Keratinocyte (primary cell): ENCODE data around the gene DBF4B. TPM values are rescaled to one million over a fixed set of nuclear protein-coding genes. Genes with fewer than 3 reads are reported as not detected.

Experiments used
- DNase-seq: peaks from one replicate; pipeline ENCODE4 v3.0.0-alpha.2; 2011; ENCODE audit warnings: low read depth, missing footprints, low spot score
- FAIRE-seq: peaks from 2 replicates; lab custom pipeline; 2011; peaks lifted over from hg19 to GRCh38; lab: Jason Lieb, UNC
- H2AFZ ChIP-seq: 2 replicates; pipeline ENCODE4 v1.6.0; 2012; ENCODE audit warnings: low read length, control low read depth, inconsistent platforms; ENCODE audit not compliant: control insufficient read depth
- H3K27ac ChIP-seq: 2 replicates; pipeline ENCODE4 v1.5.1; 2011; ENCODE audit warnings: low read length; ENCODE audit not compliant: control insufficient read depth, insufficient read depth
- H3K27me3 ChIP-seq: 3 replicates; pipeline ENCODE4 v1.6.0; 2011; ENCODE audit warnings: low read length; ENCODE audit not compliant: control insufficient read depth, insufficient read depth; ENCODE audit errors: extremely low read depth
- H3K36me3 ChIP-seq, 2 experiments: 2 replicates in 1 of 2; 3 replicates in 1 of 2; pipeline ENCODE4 v1.5.1; 2011; ENCODE audit warnings: low read length in 2 of 2, mild to moderate bottlenecking in 1 of 2; ENCODE audit not compliant: control insufficient read depth in 2 of 2, insufficient read depth in 2 of 2; ENCODE audit errors: extremely low read depth in 1 of 2
- H3K4me1 ChIP-seq: 3 replicates; pipeline ENCODE4 v1.5.1; 2011; ENCODE audit warnings: low read length; ENCODE audit not compliant: control insufficient read depth, insufficient read depth; ENCODE audit errors: extremely low read depth
- H3K4me2 ChIP-seq: 3 replicates; pipeline ENCODE4 v1.6.0; 2011; ENCODE audit warnings: low read depth, low read length; ENCODE audit not compliant: control insufficient read depth, insufficient read depth; ENCODE audit errors: extremely low read depth
- H3K4me3 ChIP-seq, 3 experiments: fragments of 200-600 bp in 1 of 3; sonication (generic) in 1 of 3; 2 replicates in 2 of 3; 3 replicates in 1 of 3; pipeline ENCODE4 v1.5.1; 2011 to 2016; ENCODE audit warnings: low read length in 3 of 3, mild to moderate bottlenecking in 3 of 3, control low read depth in 2 of 3, inconsistent platforms in 1 of 3, low read depth in 1 of 3, mixed read lengths in 1 of 3, mixed run types in 1 of 3, moderate library complexity in 1 of 3; ENCODE audit not compliant: control insufficient read depth in 2 of 3, insufficient read depth in 2 of 3; ENCODE audit errors: extremely low read depth in 1 of 3
- H3K79me2 ChIP-seq: 2 replicates; pipeline ENCODE4 v1.6.0; 2012; ENCODE audit warnings: low read length; ENCODE audit not compliant: control insufficient read depth, insufficient read depth
- H3K9ac ChIP-seq: 3 replicates; pipeline ENCODE4 v1.6.0; 2011; ENCODE audit warnings: low read length; ENCODE audit not compliant: control insufficient read depth, insufficient read depth; ENCODE audit errors: extremely low read depth
- H3K9me1 ChIP-seq: 3 replicates; pipeline ENCODE4 v1.6.0; 2011; ENCODE audit warnings: low read length; ENCODE audit not compliant: control insufficient read depth, insufficient read depth; ENCODE audit errors: extremely low read depth
- H3K9me3 ChIP-seq: 2 replicates; pipeline ENCODE4 v1.5.1; 2012; ENCODE audit warnings: low read depth, low read length; ENCODE audit not compliant: control insufficient read depth
- H4K20me1 ChIP-seq: 3 replicates; pipeline ENCODE4 v1.6.0; 2011; ENCODE audit warnings: low read length; ENCODE audit not compliant: control insufficient read depth, insufficient read depth; ENCODE audit errors: extremely low read depth
- CTCF ChIP-seq, 3 experiments: IDR thresholded peaks in 1 of 3; conservative IDR thresholded peaks in 1 of 3; optimal IDR thresholded peaks in 1 of 3; 2 replicates in 2 of 3; 3 replicates in 1 of 3; pipeline versions ENCODE3 to v1.5.1; 2011; ENCODE audit warnings: low read length in 3 of 3, mild to moderate bottlenecking in 3 of 3, moderate library complexity in 2 of 3, control low read depth in 1 of 3, inconsistent platforms in 1 of 3; ENCODE audit not compliant: insufficient read depth in 2 of 3; ENCODE audit errors: extremely low read depth in 1 of 3
- EZH2 ChIP-seq: IDR thresholded peaks from one replicate; pipeline ENCODE4 v1.6.1; 2012; ENCODE audit warnings: inconsistent platforms, mild to moderate bottlenecking, low read length, moderate library complexity
- dilution Hi-C: fragments of 300-500 bp; cut with MboI; formaldehyde crosslinking; loops from one replicate; pipeline ENCODE4 v1.7.0; 2020; ENCODE audit warnings: low sequenced_read_pairs; ENCODE audit not compliant: extremely low pct_ligation_motif_present
- polyA plus RNA-seq, 5 experiments: library from polyadenylated mRNA; depleted of rRNA in 3 of 5; stranded (reverse) in 3 of 5; stranded (forward) in 1 of 5; unstranded in 1 of 5; fragments of >200 nt; gene quantifications; 1 replicate in 1 of 5; 2 replicates in 3 of 5; 3 replicates in 1 of 5; pipeline versions ENCODE4 v1.2.1 to v1.2.3, GENCODE V29; 2011 to 2012; ENCODE audit warnings: missing spikeins in 2 of 5, low read depth in 1 of 5, low replicate concordance in 1 of 5

The DBF4B gene
- polyA plus RNA-seq, 1 donor (not counting 4 experiments of a cell fraction or from before 2014, with no cell fraction given): 4.0 TPM

- no peak overlapping the region for H3K4me3 ChIP-seq
- no peaks in the 10 kb centered on the region for H3K4me1 ChIP-seq
- H3K9me1 ChIP-seq: no peaks in the 10 kb centered on the region
- no peaks in the 10 kb centered on the region for H3K79me2 ChIP-seq
- H3K4me2 ChIP-seq: no peak overlapping the region
- no peaks in the 10 kb centered on the region for H4K20me1 ChIP-seq
- H3K9ac ChIP-seq: no peak overlapping the region
- H3K27me3 ChIP-seq: no peaks in the 10 kb centered on the region
- no peaks in the 10 kb centered on the region for H3K36me3 ChIP-seq
- FAIRE-seq (no peak), DNase-seq (no peak)
- H3K9me3 ChIP-seq: no peaks in the 10 kb centered on the region
- TF ChIP-seq EZH2: no peak
- TF ChIP-seq CTCF (optimal IDR thresholded peaks at IDR 0.05 in 1 of 3, IDR thresholded peaks at IDR 0.05 in 1 of 3, conservative IDR thresholded peaks at IDR 0.05 in 1 of 3; ENCODE audit: extremely low read depth in 1 of 3, insufficient read depth in 2 of 3, low read length in 3 of 3): no peak
- H3K27ac ChIP-seq: no peak overlapping the region
- dilution Hi-C loops: no loop called here
- H2AFZ ChIP-seq: no peak overlapping the region
Measured at GRCh38 chr17:44663095-44663494, 45.4 kb upstream of the DBF4B start.

- H3K27me3 ChIP-seq: no peaks in the 10 kb centered on the region
- TF ChIP-seq CTCF (optimal IDR thresholded peaks at IDR 0.05 in 1 of 3, IDR thresholded peaks at IDR 0.05 in 1 of 3, conservative IDR thresholded peaks at IDR 0.05 in 1 of 3; ENCODE audit: extremely low read depth in 1 of 3, insufficient read depth in 2 of 3, low read length in 3 of 3) (no peak), EZH2 (no peak)
- H3K36me3 ChIP-seq: no peaks in the 10 kb centered on the region
- FAIRE-seq (no peak), DNase-seq (no peak)
- H3K9me1 ChIP-seq: no peaks in the 10 kb centered on the region
- H3K79me2 ChIP-seq: no peaks in the 10 kb centered on the region
- no peak overlapping the region for H3K27ac ChIP-seq
- no peaks in the 10 kb centered on the region for H3K9me3 ChIP-seq
- no peaks in the 10 kb centered on the region for H3K4me1 ChIP-seq
- H2AFZ ChIP-seq: no peak overlapping the region
- no peak overlapping the region for H3K4me3 ChIP-seq
- H3K4me2 ChIP-seq: no peak overlapping the region
- H4K20me1 ChIP-seq: no peaks in the 10 kb centered on the region
- dilution Hi-C loops: no loop called here
- no peak overlapping the region for H3K9ac ChIP-seq
Measured at GRCh38 chr17:44664867-44665266, 43.6 kb upstream of the DBF4B start.
